Measurements from ENCODE around the gene PTCH2.

The PTCH2 gene

GRCh38 chr1:44790968-44791801 lies 51.9 kb downstream of the PTCH2 start:
- H3F3A ChIP-seq (ENCODE audit: insufficient read depth, low read length): no peaks in the 10 kb centered on the region
- H3K4me1 ChIP-seq (ENCODE audit: insufficient read depth, low read length, severe bottlenecking): peaks cover 7% of the 10 kb centered on the region
- H3K27me3 ChIP-seq (ENCODE audit: insufficient read depth, low read length): no peaks in the 10 kb centered on the region
- H3K9me2 ChIP-seq (ENCODE audit: low read depth, low read length): no peaks in the 10 kb centered on the region
- H3K36me3 ChIP-seq (ENCODE audit: insufficient read depth, low read length): no peaks in the 10 kb centered on the region
- no peak overlapping the region for H2AFZ ChIP-seq (ENCODE audit: low read length)
- H3K4me3 ChIP-seq (ENCODE audit: low read depth, low read length, poor library complexity, severe bottlenecking): no peak overlapping the region
- H3K9me3 ChIP-seq (ENCODE audit: low read length): no peaks in the 10 kb centered on the region
- no peak overlapping the region for H3K27ac ChIP-seq (ENCODE audit: low read depth, low read length, poor library complexity, severe bottlenecking)
- H3K9ac ChIP-seq (ENCODE audit: low read length): no peak overlapping the region
- no peak for TF ChIP-seq EZH2 (IDR thresholded peaks at IDR 0.05; ENCODE audit: borderline replicate concordance, low read length)
- TF ChIP-seq, protein P1, sequence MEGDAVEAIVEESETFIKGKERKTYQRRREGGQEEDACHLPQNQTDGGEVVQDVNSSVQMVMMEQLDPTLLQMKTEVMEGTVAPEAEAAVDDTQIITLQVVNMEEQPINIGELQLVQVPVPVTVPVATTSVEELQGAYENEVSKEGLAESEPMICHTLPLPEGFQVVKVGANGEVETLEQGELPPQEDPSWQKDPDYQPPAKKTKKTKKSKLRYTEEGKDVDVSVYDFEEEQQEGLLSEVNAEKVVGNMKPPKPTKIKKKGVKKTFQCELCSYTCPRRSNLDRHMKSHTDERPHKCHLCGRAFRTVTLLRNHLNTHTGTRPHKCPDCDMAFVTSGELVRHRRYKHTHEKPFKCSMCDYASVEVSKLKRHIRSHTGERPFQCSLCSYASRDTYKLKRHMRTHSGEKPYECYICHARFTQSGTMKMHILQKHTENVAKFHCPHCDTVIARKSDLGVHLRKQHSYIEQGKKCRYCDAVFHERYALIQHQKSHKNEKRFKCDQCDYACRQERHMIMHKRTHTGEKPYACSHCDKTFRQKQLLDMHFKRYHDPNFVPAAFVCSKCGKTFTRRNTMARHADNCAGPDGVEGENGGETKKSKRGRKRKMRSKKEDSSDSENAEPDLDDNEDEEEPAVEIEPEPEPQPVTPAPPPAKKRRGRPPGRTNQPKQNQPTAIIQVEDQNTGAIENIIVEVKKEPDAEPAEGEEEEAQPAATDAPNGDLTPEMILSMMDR (IDR thresholded peaks at IDR 0.05; ENCODE audit: low read length): no peak
- no peaks in the 10 kb centered on the region for H4K20me1 ChIP-seq (ENCODE audit: insufficient read depth, low read length)
- H3K4me2 ChIP-seq (ENCODE audit: low read length): no peak overlapping the region
- no peaks in the 10 kb centered on the region for H3K79me2 ChIP-seq (ENCODE audit: insufficient read depth, low read length)

- H4K20me1 ChIP-seq (ENCODE audit: insufficient read depth, low read length): no peaks in the 10 kb centered on the region
- H3K27ac ChIP-seq (ENCODE audit: low read depth, low read length, poor library complexity, severe bottlenecking): no peak within 1 kb of the TSS
- H3K27me3 ChIP-seq (ENCODE audit: insufficient read depth, low read length): no peaks in the 10 kb centered on the region
- peaks cover 34% of the 10 kb centered on the region for H3K4me1 ChIP-seq (ENCODE audit: insufficient read depth, low read length, severe bottlenecking)
- H3K9me2 ChIP-seq (ENCODE audit: low read depth, low read length): no peaks in the 10 kb centered on the region
- TF ChIP-seq EZH2 (IDR thresholded peaks at IDR 0.05; ENCODE audit: borderline replicate concordance, low read length): no peak
- TF ChIP-seq, protein P1 (IDR thresholded peaks at IDR 0.05; ENCODE audit: low read length): no peak
- no peaks in the 10 kb centered on the region for H3F3A ChIP-seq (ENCODE audit: insufficient read depth, low read length)
- no peak within 1 kb of the TSS for H2AFZ ChIP-seq (ENCODE audit: low read length)
- H3K4me3 ChIP-seq (ENCODE audit: low read depth, low read length, poor library complexity, severe bottlenecking): no peak within 1 kb of the TSS
- H3K4me2 ChIP-seq (ENCODE audit: low read length): no peak within 1 kb of the TSS
- no peaks in the 10 kb centered on the region for H3K36me3 ChIP-seq (ENCODE audit: insufficient read depth, low read length)
- H3K9ac ChIP-seq (ENCODE audit: low read length): no peak within 1 kb of the TSS
- no peaks in the 10 kb centered on the region for H3K9me3 ChIP-seq (ENCODE audit: low read length)
- H3K79me2 ChIP-seq (ENCODE audit: insufficient read depth, low read length): no peaks in the 10 kb centered on the region
Observed at GRCh38 chr1:44788120-44788860, 54.8 kb downstream of the PTCH2 start, which contains the start of gene BEST4. Gene BEST4, minus strand, starts transcription at chr1:44788170. Its CDS starts 465 bp downstream, at chr1:44787705.

DNA sequence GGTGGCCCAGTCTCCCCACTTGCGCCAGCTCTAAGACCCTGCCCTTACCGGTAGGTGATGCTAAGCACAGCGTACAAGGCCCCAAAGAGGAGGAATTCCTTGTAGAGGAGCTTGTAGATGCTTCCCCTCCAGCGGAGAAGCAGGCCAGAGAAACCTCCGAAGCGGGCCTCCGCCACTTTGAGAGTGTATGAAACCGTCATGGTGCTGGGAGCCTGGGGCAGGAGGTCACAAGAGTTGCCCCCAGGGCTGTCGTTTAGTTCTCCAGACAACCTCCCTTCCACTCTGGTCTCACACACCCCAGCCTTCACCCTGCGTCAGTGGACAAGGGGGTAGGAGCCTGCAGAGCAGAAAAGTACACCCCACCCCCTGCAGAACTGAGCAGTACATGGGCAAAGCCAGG lies 55.5 kb downstream of the PTCH2 start:
- TF ChIP-seq, protein P1 (IDR thresholded peaks at IDR 0.05; ENCODE audit: low read length): no peak
- no peak for TF ChIP-seq EZH2 (IDR thresholded peaks at IDR 0.05; ENCODE audit: borderline replicate concordance, low read length)
- no peaks in the 10 kb centered on the region for H4K20me1 ChIP-seq (ENCODE audit: insufficient read depth, low read length)
- no peak overlapping the region for H3K4me3 ChIP-seq (ENCODE audit: low read depth, low read length, poor library complexity, severe bottlenecking)
- H3F3A ChIP-seq (ENCODE audit: insufficient read depth, low read length): peaks cover 4% of the 10 kb centered on the region; the same call in 1 of the 2 replicates
- H3K36me3 ChIP-seq (ENCODE audit: insufficient read depth, low read length): no peaks in the 10 kb centered on the region
- no peak overlapping the region for H3K9ac ChIP-seq (ENCODE audit: low read length)
- H3K79me2 ChIP-seq (ENCODE audit: insufficient read depth, low read length): no peaks in the 10 kb centered on the region
- H2AFZ ChIP-seq (ENCODE audit: low read length): no peak overlapping the region
- H3K27me3 ChIP-seq (ENCODE audit: insufficient read depth, low read length): no peaks in the 10 kb centered on the region
- H3K4me2 ChIP-seq (ENCODE audit: low read length): no peak overlapping the region
- H3K4me1 ChIP-seq (ENCODE audit: insufficient read depth, low read length, severe bottlenecking): peaks cover 37% of the 10 kb centered on the region
- no peak overlapping the region for H3K27ac ChIP-seq (ENCODE audit: low read depth, low read length, poor library complexity, severe bottlenecking)
- H3K9me2 ChIP-seq (ENCODE audit: low read depth, low read length): no peaks in the 10 kb centered on the region
- no peaks in the 10 kb centered on the region for H3K9me3 ChIP-seq (ENCODE audit: low read length)
